Lower lobe of right lung (tissue), 2 donors: ENCODE results near the gene NEUROG1. TPM values are rescaled to one million over a fixed set of nuclear protein-coding genes. Genes with fewer than 3 reads are reported as not detected.

ENCODE experiments used
- ATAC-seq, 2 donors: fragments of 200-7000 bp; cut with Tn5 transposase; one replicate each; pipeline ENCODE4 v1.9.1; 2020 to 2022; ENCODE audit warnings: mild to moderate bottlenecking in 2 of 2, moderate library complexity in 2 of 2
- DNase-seq: peaks from one replicate; pipeline ENCODE4 v3.0.0-alpha.2; 2020
- H3K27ac ChIP-seq: fragments of 200-600 bp; one replicate; pipeline ENCODE4 v1.8.0; 2022
- H3K27me3 ChIP-seq: fragments of 200-600 bp; one replicate; pipeline ENCODE4 v1.8.0; 2022; ENCODE audit warnings: low read depth
- H3K36me3 ChIP-seq: fragments of 200-600 bp; one replicate; pipeline ENCODE4 v1.8.0; 2022; ENCODE audit warnings: mild to moderate bottlenecking
- H3K4me1 ChIP-seq: fragments of 200-600 bp; one replicate; pipeline ENCODE4 v1.8.0; 2022
- H3K4me3 ChIP-seq: fragments of 200-600 bp; one replicate; pipeline ENCODE4 v1.8.0; 2022; ENCODE audit warnings: mild to moderate bottlenecking
- H3K9me3 ChIP-seq: fragments of 200-600 bp; one replicate; pipeline ENCODE4 v1.8.0; 2022
- intact Hi-C: fragments of 100-400 bp; cut with DNase I; formaldehyde crosslinking; loops from one replicate; pipeline ENCODE4 v1.11.0; 2022
- total RNA-seq: library from RNA; stranded (reverse); fragmentation: NEBNext Ultra II Directional; extraction: Animal tissue kit (Norgen Biotek cat#: 25700); gene quantifications from one replicate; pipeline ENCODE4 v1.2.1, GENCODE V29; 2021
- TF ChIP-seq, protein P1 (sequence below): fragments of 200-600 bp; IDR thresholded peaks from one replicate; pipeline ENCODE4 v1.8.0; 2022; ENCODE audit warnings: antibody characterized with exemption, mild to moderate bottlenecking
- donor health status: DM: no; HTN: yes; CAD: no; lungs with severe emphysema.

The NEUROG1 gene
- total RNA-seq, 1 donor from 2014 or later: not detected

- H3K27me3 ChIP-seq: peaks cover 6% of the 10 kb centered on the region
- DNase-seq: no peak
- no peak overlapping the region for H3K27ac ChIP-seq
- H3K36me3 ChIP-seq: no peaks in the 10 kb centered on the region
- ATAC-seq: no peak
- intact Hi-C loops: no loop called here
- TF ChIP-seq, protein P1, sequence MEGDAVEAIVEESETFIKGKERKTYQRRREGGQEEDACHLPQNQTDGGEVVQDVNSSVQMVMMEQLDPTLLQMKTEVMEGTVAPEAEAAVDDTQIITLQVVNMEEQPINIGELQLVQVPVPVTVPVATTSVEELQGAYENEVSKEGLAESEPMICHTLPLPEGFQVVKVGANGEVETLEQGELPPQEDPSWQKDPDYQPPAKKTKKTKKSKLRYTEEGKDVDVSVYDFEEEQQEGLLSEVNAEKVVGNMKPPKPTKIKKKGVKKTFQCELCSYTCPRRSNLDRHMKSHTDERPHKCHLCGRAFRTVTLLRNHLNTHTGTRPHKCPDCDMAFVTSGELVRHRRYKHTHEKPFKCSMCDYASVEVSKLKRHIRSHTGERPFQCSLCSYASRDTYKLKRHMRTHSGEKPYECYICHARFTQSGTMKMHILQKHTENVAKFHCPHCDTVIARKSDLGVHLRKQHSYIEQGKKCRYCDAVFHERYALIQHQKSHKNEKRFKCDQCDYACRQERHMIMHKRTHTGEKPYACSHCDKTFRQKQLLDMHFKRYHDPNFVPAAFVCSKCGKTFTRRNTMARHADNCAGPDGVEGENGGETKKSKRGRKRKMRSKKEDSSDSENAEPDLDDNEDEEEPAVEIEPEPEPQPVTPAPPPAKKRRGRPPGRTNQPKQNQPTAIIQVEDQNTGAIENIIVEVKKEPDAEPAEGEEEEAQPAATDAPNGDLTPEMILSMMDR: no peak
- no peaks in the 10 kb centered on the region for H3K4me1 ChIP-seq
- H3K4me3 ChIP-seq: no peak overlapping the region
- H3K9me3 ChIP-seq: no peaks in the 10 kb centered on the region
Measured at GRCh38 chr5:135567661-135568060, 31.9 kb upstream of the NEUROG1 start.

- H3K36me3 ChIP-seq: no peaks in the 10 kb centered on the region
- intact Hi-C loops: no loop called here
- H3K4me1 ChIP-seq: no peaks in the 10 kb centered on the region
- DNase-seq (no peak), ATAC-seq (no peak)
- peaks cover 6% of the 10 kb centered on the region for H3K27me3 ChIP-seq
- no peak overlapping the region for H3K4me3 ChIP-seq
- TF ChIP-seq, protein P1: no peak
- no peaks in the 10 kb centered on the region for H3K9me3 ChIP-seq
- no peak overlapping the region for H3K27ac ChIP-seq
Measured at GRCh38 chr5:135566422-135567400, 30.9 kb upstream of the NEUROG1 start.

DNA sequence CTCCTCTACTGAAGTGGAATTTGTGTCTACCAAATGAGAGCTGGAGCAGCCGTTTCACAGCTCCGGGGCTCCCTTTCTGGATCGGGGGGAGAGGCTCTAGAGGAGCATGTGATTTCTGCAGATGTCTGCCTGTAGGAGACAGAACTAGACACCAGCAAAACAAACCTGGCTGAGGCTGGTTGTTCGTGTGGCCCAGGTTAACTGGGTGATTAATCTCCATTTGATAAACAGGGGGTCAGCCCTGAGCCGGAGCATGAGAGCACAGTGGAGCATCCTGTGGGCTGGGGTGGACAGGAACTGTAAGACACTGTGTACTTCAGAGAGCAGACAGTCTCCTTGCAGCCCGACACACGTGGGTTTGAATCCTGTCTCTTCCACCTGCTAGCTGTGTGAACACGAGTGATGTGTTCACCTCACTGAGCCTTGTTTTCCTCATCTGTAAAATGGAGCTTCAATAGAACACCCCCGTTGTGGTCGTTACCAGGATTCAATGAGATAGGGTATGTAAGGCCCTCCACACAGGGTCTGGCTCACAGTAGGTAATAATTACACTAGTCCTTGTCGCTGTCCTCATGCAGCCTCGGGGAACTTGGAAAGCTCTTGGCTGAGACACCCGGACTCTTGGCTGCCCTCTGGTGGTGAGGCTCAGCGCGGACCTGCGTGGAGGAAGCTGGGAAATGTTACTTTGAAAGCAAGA lies 30.1 kb upstream of the NEUROG1 start:
- TF ChIP-seq, protein P1: peak; percentile 85
- Histone ChIP-seq H3K36me3 (no peaks in the 10 kb centered on the region), H3K27ac (no peak overlapping the region), H3K4me1 (peaks cover 3% of the 10 kb centered on the region), H3K4me3 (no peak overlapping the region), H3K9me3 (no peaks in the 10 kb centered on the region), H3K27me3 (peaks cover under 1% of the 10 kb centered on the region)
- ATAC-seq (peak; percentile 74 to 79), DNase-seq (peak; percentile 81)
- intact Hi-C loops: no loop called here

DNA sequence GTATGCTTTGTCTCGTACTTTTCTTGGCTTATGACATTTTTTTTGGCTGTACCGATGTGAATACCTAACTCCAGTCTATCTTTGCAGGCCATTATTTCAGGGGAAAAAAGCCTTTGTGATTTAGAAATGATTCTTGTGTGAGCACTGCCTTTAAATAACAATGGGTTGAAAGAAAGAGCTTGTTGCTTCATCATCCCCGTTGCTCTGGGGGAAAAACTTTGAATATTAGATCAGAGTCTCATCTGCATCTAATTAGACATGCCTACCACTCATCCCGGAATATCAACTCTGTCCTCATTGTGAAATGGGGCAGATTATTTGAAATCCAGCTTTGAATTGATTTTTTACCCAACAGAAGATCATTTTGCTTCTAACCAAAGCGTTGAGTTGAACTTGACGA lies 29.5 kb upstream of the NEUROG1 start:
- intact Hi-C loops: no loop called here
- no peak for DNase-seq
- TF ChIP-seq, protein P1: no peak
- ATAC-seq: no peak
- peaks cover 5% of the 10 kb centered on the region for H3K27me3 ChIP-seq
- no peaks in the 10 kb centered on the region for H3K9me3 ChIP-seq
- H3K4me3 ChIP-seq: no peak overlapping the region
- H3K4me1 ChIP-seq: peaks cover 6% of the 10 kb centered on the region
- no peaks in the 10 kb centered on the region for H3K36me3 ChIP-seq
- H3K27ac ChIP-seq: no peak overlapping the region

DNA sequence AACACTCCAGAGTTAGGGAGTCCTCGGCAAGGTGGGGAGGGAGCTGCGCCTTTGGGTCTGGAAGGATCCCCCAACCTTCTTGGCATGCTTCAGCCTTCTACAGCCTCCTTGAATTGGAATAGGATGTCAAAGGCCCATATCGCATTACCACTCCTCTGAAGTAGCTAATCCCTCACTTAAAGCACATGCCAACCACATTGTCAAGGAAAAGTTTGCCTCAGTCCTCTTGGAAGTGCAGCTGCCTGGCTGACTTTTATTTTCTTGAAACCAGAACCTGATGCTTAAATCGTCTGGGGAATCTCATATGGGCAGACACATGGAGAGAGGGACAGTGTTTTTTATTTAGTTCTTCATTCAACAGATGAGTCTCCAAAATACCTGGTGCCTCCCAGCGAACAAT lies 28.6 kb upstream of the NEUROG1 start:
- TF ChIP-seq, protein P1: no peak
- H3K27me3 ChIP-seq: peaks cover 10% of the 10 kb centered on the region
- DNase-seq (no peak), ATAC-seq (no peak)
- H3K4me3 ChIP-seq: no peak overlapping the region
- H3K27ac ChIP-seq: no peak overlapping the region
- no peaks in the 10 kb centered on the region for H3K36me3 ChIP-seq
- intact Hi-C loops: no loop called here
- peaks cover 6% of the 10 kb centered on the region for H3K4me1 ChIP-seq
- no peaks in the 10 kb centered on the region for H3K9me3 ChIP-seq
